HCT116 (cell line): ENCODE results near the gene TMPRSS3.

Experiments used
- CEBPB ChIP-seq: IDR thresholded peaks from 2 replicates; pipeline ENCODE4 v1.6.1; 2012; ENCODE audit warnings: low read depth
- EZH2 ChIP-seq: fragments of 200-600 bp; sonication (generic); IDR thresholded peaks from 2 replicates; pipeline ENCODE4 v1.6.1; 2017; ENCODE audit warnings: antibody characterized with exemption, mixed run types
- EZH2phosphoT487 ChIP-seq: fragments of 200-600 bp; IDR thresholded peaks from 2 replicates; pipeline ENCODE4 v1.6.1; 2018; ENCODE audit warnings: antibody characterized with exemption, borderline replicate concordance
- JUND ChIP-seq: IDR thresholded peaks from 2 replicates; pipeline ENCODE4 v1.6.1; 2012
- POLR2A ChIP-seq: IDR thresholded peaks from 2 replicates; pipeline ENCODE4 v1.7.0; 2011; ENCODE audit warnings: borderline replicate concordance; ENCODE audit not compliant: insufficient read depth, insufficient read length; ENCODE audit errors: extremely low read depth
- POLR2AphosphoS5 ChIP-seq: IDR thresholded peaks from 2 replicates; pipeline ENCODE4 v1.6.1; 2011; ENCODE audit warnings: mild to moderate bottlenecking, low read depth, low read length, moderate library complexity
- RAD21 ChIP-seq: IDR thresholded peaks from 2 replicates; pipeline ENCODE4 v1.6.1; 2012; ENCODE audit warnings: low read depth, mild to moderate bottlenecking
- YY1 ChIP-seq: IDR thresholded peaks from 2 replicates; pipeline ENCODE4 v1.6.1; 2011; ENCODE audit warnings: low read length, low read depth, moderate library complexity, mild to moderate bottlenecking; ENCODE audit not compliant: insufficient replicate concordance; ENCODE audit errors: extremely low read depth
- ZNF274 ChIP-seq: fragments of 200-500 bp; sonication (Bioruptor generic); IDR thresholded peaks from 2 replicates; pipeline ENCODE4 v1.6.1; 2014; ENCODE audit warnings: mild to moderate bottlenecking, low read depth, low read length, inconsistent platforms
- TF ChIP-seq, protein P1 (sequence below), 3 experiments: fragments of 200-600 bp in 1 of 3; sonication (generic) in 1 of 3; IDR thresholded peaks in 2 of 3; conservative IDR thresholded peaks in 1 of 3; 2 replicates each; pipeline ENCODE4 v1.5.1; 2012 to 2017; ENCODE audit warnings: low read depth in 2 of 3, low read length in 2 of 3, antibody characterized with exemption in 1 of 3, borderline replicate concordance in 1 of 3, control low read depth in 1 of 3, mild to moderate bottlenecking in 1 of 3, mixed read lengths in 1 of 3, mixed run types in 1 of 3, moderate library complexity in 1 of 3; ENCODE audit not compliant: insufficient read depth in 1 of 3
- TF ChIP-seq, protein P2 (sequence below): IDR thresholded peaks from 2 replicates; pipeline ENCODE4 v1.6.1; 2012
- TF ChIP-seq, protein P3 (sequence below): IDR thresholded peaks from 2 replicates; pipeline ENCODE4 v1.6.1; 2012; ENCODE audit warnings: low read depth

DNA sequence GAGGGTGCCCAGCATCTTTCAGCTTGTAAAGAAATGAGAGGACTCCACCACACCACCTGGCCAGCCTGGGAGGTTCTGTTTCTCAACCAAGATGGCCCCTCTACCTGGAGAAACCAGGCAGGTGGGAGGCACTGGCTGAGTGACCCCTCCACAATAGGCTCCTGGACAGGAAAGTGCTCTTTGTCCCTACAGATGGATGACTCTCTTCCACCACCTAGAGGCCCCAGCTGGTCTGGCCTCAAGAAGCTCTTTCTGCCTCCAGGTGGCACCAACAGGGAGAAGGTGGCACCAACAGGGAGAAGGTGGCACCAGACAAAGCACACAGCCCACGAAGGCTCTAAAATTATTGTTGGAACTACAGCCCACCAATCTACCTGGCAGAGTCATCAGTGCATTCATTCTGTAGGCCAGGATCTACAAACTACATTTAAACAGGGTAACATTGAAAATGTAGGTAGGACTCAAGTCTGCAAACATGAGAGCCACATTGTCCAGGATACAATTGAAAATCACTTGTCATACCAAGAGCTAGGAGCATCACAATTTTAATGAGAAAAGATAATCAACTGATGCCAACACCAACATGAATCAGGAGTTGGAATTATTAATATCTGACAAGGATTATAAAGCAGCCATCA is 14.4 kb downstream of the TMPRSS3 start:
- TF ChIP-seq, protein P1, sequence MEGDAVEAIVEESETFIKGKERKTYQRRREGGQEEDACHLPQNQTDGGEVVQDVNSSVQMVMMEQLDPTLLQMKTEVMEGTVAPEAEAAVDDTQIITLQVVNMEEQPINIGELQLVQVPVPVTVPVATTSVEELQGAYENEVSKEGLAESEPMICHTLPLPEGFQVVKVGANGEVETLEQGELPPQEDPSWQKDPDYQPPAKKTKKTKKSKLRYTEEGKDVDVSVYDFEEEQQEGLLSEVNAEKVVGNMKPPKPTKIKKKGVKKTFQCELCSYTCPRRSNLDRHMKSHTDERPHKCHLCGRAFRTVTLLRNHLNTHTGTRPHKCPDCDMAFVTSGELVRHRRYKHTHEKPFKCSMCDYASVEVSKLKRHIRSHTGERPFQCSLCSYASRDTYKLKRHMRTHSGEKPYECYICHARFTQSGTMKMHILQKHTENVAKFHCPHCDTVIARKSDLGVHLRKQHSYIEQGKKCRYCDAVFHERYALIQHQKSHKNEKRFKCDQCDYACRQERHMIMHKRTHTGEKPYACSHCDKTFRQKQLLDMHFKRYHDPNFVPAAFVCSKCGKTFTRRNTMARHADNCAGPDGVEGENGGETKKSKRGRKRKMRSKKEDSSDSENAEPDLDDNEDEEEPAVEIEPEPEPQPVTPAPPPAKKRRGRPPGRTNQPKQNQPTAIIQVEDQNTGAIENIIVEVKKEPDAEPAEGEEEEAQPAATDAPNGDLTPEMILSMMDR (IDR thresholded peaks at IDR 0.05 in 2 of 3, conservative IDR thresholded peaks at IDR 0.05 in 1 of 3; ENCODE audit: borderline replicate concordance in 1 of 3, insufficient read depth in 1 of 3, low read depth in 2 of 3, low read length in 2 of 3), result peak; percentile 95 to 99 (median 99)
- TF ChIP-seq RAD21 (peak; percentile 80), POLR2A (no peak), JUND (no peak), ZNF274 (no peak), YY1 (no peak), EZH2 (no peak), POLR2AphosphoS5 (no peak), CEBPB (no peak), EZH2phosphoT487 (no peak)
- TF ChIP-seq, protein P2, sequence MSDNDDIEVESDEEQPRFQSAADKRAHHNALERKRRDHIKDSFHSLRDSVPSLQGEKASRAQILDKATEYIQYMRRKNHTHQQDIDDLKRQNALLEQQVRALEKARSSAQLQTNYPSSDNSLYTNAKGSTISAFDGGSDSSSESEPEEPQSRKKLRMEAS, result peak; percentile 36; the same call in 1 of the 2 replicates
- TF ChIP-seq, protein P3, sequence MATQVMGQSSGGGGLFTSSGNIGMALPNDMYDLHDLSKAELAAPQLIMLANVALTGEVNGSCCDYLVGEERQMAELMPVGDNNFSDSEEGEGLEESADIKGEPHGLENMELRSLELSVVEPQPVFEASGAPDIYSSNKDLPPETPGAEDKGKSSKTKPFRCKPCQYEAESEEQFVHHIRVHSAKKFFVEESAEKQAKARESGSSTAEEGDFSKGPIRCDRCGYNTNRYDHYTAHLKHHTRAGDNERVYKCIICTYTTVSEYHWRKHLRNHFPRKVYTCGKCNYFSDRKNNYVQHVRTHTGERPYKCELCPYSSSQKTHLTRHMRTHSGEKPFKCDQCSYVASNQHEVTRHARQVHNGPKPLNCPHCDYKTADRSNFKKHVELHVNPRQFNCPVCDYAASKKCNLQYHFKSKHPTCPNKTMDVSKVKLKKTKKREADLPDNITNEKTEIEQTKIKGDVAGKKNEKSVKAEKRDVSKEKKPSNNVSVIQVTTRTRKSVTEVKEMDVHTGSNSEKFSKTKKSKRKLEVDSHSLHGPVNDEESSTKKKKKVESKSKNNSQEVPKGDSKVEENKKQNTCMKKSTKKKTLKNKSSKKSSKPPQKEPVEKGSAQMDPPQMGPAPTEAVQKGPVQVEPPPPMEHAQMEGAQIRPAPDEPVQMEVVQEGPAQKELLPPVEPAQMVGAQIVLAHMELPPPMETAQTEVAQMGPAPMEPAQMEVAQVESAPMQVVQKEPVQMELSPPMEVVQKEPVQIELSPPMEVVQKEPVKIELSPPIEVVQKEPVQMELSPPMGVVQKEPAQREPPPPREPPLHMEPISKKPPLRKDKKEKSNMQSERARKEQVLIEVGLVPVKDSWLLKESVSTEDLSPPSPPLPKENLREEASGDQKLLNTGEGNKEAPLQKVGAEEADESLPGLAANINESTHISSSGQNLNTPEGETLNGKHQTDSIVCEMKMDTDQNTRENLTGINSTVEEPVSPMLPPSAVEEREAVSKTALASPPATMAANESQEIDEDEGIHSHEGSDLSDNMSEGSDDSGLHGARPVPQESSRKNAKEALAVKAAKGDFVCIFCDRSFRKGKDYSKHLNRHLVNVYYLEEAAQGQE, result no peak
